Epithelial cell of proximal tubule (primary cell): ENCODE results near the gene SRRM3. TPM values are rescaled to one million over a fixed set of nuclear protein-coding genes. Genes with fewer than 3 reads are reported as not detected.
"Not testable (repeated sequence)": the region's sequence is repeated elsewhere in the genome, so short reads cannot be mapped to it uniquely, and the experiment has no call there.

ENCODE experiments used
- DNase-seq: peaks from one replicate; pipeline ENCODE4 v3.0.0-alpha.2; 2011; ENCODE audit warnings: low read depth
- H3K4me3 ChIP-seq: 2 replicates; pipeline ENCODE4 v1.5.1; 2011; ENCODE audit warnings: low read depth, mild to moderate bottlenecking, low read length
- CTCF ChIP-seq: conservative IDR thresholded peaks from 2 replicates; pipeline ENCODE4 v1.5.1; 2012; ENCODE audit warnings: low read depth, mild to moderate bottlenecking, low read length
- total RNA-seq: library from RNA; depleted of rRNA; stranded (reverse); fragments of >200 nt; gene quantifications from 2 replicates; pipeline ENCODE4 v1.2.3, GENCODE V29; 2015

SRRM3 gene
- total RNA-seq, 1 donor from 2014 or later = not detected

- DNase-seq = no peak
Observed at GRCh38 chr7:76302347-76303201, 100.9 kb downstream of the SRRM3 start, which contains the start of gene HSPB1. TSS of gene HSPB1 (plus strand) at chr7:76302673. CDS start at chr7:76302713, 40 bp downstream.

GRCh38 chr7:76303202-76304147 is 101.8 kb downstream of the SRRM3 start:
- no peak for TF ChIP-seq CTCF
- no peak for DNase-seq
- peak overlapping the region; percentile 97 for H3K4me3 ChIP-seq

More at GRCh38 chr7:76302347-76303201, 100.9 kb downstream of the SRRM3 start, which contains the start of gene HSPB1:
- peak within 1 kb of the TSS; percentile 97 for H3K4me3 ChIP-seq
- no peak for TF ChIP-seq CTCF

GRCh38 chr7:76304888-76305375 is 103.2 kb downstream of the SRRM3 start:
- TF ChIP-seq CTCF = no peak
- DNase-seq = no peak
- H3K4me3 ChIP-seq = no peak overlapping the region

- not testable (repeated sequence) for DNase-seq, H3K4me3 ChIP-seq
Observed at GRCh38 chr7:76308874-76309273, 107.2 kb downstream of the SRRM3 start.

GRCh38 chr7:76309341-76310101 is 107.8 kb downstream of the SRRM3 start:
- DNase-seq, H3K4me3 ChIP-seq: not testable (repeated sequence)

- no peak overlapping the region for H3K4me3 ChIP-seq
- no peak for TF ChIP-seq CTCF
- no peak for DNase-seq
Observed at GRCh38 chr7:76310102-76310957, 108.6 kb downstream of the SRRM3 start.

GRCh38 chr7:76311838-76312237 is 110.1 kb downstream of the SRRM3 start:
- not testable (repeated sequence) for H3K4me3 ChIP-seq, DNase-seq
